ENCODE measurements around the gene SPECC1.

DNA sequence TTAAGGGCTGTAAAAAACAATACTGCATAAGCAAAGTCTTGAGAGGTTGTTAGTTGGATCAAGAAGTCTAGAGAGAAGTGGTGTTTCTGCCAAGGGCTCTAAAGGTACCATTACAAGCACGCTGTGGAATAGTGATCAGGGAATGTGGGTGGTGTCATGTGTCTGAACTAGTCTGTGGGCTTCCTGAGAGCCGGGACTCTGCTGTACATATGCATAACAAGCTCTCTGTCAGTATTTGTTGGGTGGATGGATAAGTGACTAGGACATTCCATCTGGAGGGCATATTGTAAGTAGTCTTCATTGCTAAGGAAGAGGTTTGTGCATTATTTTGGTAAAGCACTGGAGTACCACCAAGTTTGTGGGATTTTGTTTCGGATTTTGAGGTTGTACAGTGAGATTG lies 248.6 kb downstream of the SPECC1 start:
- TF ChIP-seq, protein P1, sequence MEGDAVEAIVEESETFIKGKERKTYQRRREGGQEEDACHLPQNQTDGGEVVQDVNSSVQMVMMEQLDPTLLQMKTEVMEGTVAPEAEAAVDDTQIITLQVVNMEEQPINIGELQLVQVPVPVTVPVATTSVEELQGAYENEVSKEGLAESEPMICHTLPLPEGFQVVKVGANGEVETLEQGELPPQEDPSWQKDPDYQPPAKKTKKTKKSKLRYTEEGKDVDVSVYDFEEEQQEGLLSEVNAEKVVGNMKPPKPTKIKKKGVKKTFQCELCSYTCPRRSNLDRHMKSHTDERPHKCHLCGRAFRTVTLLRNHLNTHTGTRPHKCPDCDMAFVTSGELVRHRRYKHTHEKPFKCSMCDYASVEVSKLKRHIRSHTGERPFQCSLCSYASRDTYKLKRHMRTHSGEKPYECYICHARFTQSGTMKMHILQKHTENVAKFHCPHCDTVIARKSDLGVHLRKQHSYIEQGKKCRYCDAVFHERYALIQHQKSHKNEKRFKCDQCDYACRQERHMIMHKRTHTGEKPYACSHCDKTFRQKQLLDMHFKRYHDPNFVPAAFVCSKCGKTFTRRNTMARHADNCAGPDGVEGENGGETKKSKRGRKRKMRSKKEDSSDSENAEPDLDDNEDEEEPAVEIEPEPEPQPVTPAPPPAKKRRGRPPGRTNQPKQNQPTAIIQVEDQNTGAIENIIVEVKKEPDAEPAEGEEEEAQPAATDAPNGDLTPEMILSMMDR (IDR thresholded peaks at IDR 0.05; ENCODE audit: low read depth, low read length): no peak
- no peak for TF ChIP-seq POLR2A (IDR thresholded peaks at IDR 0.05; ENCODE audit: extremely low read depth, insufficient read length)

Data from NB4 (cell line).